ENCODE results near the gene SLC26A1.
"Not testable (repeated sequence)": the region's sequence is repeated elsewhere in the genome, so short reads cannot be mapped to it uniquely, and the experiment has no call there.

The SLC26A1 gene

DNA sequence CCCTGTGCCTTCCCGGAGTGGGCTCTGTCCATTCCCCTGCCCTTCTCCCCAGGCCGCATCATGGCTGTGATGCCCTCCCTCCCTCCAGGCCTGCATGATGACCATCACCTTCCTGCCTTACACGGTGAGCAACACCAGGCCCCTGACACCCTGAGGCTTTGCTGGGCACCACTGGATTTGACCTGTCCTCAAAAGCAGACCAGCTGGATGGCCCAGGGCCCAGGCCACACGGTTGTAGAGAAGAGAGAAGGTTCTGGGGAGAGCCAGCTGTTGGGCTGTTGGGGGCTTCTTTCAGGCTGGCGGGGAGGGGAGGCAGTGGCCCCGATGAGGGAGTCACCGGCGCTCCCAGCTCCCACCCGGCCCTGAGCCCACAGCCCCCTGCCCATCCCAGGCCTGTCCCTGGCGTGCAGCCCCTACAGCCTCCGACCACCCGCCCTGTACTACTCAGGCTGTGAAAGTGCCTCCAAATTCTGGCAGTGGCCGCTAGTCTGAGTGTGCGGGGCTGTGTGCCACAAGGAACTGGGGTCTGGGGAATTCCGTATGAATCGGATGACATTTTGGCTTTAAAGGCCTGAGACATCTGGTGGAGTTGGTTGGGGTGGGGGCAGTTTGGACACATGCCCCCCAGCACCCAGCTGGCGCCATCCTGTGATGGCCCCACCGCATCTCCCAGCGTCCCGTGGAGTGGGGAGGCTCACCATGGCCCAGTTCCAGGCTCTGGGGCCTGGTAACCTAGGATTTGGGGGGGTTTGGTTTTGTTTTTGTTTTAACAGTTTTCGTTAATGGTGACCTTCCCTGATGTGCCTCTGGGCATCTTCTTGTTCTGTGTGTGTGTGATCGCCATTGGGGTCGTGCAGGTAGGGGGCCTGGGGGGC is 41.4 kb downstream of the SLC26A1 start:
- no peak for DNase-seq

GRCh38 chr4:951186-951585 is 42.0 kb downstream of the SLC26A1 start:
- no peak for DNase-seq

DNA sequence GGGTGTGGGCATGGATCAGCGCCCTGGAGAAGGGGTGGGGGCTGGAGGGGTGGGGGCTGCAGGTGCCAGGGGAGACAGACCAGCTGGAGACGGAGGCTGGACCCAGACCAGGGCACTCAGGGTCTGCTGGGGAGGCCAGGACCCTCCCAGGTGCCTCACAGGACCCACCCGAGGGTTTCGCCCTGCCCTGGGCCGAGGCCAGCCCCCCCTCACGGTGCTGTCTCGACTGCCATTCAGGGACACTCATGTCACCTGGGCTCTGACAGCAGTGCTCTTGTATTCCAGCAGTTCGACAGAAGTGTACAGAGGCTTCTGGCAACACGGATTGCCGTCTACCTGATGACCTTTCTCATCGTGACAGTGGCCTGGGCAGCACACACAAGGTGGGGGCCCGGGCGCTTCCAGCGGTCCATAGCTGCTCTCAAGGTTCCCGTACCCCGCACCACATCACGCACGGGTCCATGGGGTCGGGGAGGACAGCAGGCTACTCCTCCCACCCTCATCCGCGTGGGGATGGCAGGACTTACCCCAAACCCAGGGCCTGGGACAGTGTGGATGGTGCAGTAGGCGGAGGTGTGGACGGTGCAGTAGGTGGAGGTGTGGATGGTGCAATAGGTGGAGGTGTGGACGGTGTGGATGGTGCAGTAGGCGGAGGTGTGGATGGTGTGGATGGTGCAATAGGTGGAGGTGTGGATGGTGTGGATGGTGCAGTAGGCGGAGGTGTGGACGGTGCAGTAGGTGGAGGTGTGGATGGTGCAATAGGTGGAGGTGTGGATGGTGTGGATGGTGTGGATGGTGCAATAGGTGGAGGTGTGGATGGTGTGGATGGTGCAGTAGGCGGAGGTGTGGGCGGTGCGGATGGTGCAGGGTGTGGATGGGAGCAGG is 42.8 kb downstream of the SLC26A1 start:
- no peak for DNase-seq

GRCh38 chr4:949656-950055 is 43.5 kb downstream of the SLC26A1 start:
- no peak for DNase-seq

- DNase-seq = no peak
Observed at GRCh38 chr4:948936-949300, 44.3 kb downstream of the SLC26A1 start.

- DNase-seq = no peak
Observed at GRCh38 chr4:948101-948935, 44.9 kb downstream of the SLC26A1 start.

- no peak for DNase-seq
Observed at GRCh38 chr4:947491-947971, 45.7 kb downstream of the SLC26A1 start.

DNA sequence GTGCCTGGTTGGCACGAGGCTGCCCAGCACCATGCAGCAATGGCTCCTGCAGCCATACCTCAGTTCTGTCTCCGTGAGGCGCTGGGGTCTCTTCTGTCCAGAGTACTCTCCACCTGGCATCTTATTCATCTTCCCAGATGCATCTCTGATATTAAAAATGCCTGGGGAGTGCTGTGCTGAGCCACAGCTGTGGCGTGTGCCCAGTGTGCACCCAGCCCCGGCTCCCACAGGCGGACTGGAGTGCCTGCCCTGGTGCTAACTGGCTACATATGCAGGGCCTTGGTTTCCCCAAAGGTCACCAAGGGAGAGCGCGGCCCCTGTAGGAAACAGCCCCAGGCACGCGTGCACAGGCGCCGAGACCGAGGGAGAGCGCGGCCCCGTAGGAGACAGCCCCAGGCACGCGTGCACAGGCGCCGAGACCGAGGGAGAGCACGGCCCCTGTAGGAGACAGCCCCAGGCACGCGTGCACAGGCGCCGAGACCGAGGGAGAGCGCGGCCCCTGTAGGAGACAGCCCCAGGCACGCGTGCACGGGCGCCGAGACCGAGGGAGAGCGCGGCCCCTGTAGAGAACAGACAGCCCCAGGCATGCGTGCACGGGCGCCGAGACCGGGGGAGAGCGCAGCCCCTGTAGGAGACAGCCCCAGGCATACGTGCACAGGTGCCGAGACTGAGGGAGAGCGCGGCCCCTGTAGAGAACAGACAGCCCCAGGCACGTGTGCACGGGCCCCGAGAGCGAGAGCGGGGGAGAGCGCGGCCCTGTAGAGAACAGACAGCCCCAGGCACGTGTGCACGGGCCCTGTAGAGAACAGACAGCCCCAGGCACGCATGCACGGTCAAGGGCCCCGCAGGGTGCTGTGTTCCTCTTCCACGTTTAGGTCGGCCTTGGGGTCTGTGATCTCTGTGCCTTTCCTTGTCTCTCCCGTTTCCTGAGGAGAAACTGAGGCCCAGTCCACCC is 46.4 kb downstream of the SLC26A1 start:
- no peak for DNase-seq

DNA sequence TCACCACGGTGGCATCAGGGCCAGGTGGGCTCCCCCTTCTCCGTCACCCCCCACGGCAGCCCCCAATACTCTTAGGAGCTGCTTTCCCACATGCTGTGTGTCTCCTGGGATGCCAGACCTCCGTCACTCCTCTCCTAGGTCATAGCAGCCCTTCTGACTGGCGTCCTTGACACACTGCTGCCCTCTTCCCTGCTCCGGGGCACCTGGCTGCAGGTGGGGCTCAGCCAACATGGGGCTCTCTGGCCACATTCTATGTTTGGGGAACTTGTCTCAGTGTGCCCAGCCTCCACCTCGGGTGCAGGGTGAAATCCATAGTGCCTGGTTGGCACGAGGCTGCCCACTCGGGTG is 47.1 kb downstream of the SLC26A1 start:
- DNase-seq = no peak

GRCh38 chr4:945274-946102 is 47.7 kb downstream of the SLC26A1 start:
- DNase-seq = no peak

GRCh38 chr4:939508-939907 is 53.7 kb downstream of the SLC26A1 start:
- DNase-seq = not testable (repeated sequence)

Data from activated effector memory CD4-positive, alpha-beta T cell treated with Interleukin-2 at 50 U/mL for 16 hours (primary cell).